ENCODE results near the gene ARMH3.

ARMH3 gene

GRCh38 chr10:102085336-102085735 is 29.4 kb upstream of the ARMH3 start:
- H3K4me3 ChIP-seq (ENCODE audit: control insufficient read depth, low read depth, low read length) = no peak overlapping the region
- no peak for DNase-seq (ENCODE audit: low read depth)
- TF ChIP-seq CTCF (conservative IDR thresholded peaks at IDR 0.05; ENCODE audit: control insufficient read depth, insufficient read depth, low read depth, low read length) = no peak

- no peak overlapping the region for H3K4me3 ChIP-seq (ENCODE audit: control insufficient read depth, low read depth, low read length)
- no peak for TF ChIP-seq CTCF (conservative IDR thresholded peaks at IDR 0.05; ENCODE audit: control insufficient read depth, insufficient read depth, low read depth, low read length)
- no peak for DNase-seq (ENCODE audit: low read depth)
These were observed 27.6 kb upstream of the ARMH3 start for GRCh38 chr10:102083541-102083940.

- peak; percentile 98 for TF ChIP-seq CTCF (conservative IDR thresholded peaks at IDR 0.05; ENCODE audit: control insufficient read depth, insufficient read depth, low read depth, low read length)
- peak; percentile 75 for DNase-seq (ENCODE audit: low read depth)
- H3K4me3 ChIP-seq (ENCODE audit: control insufficient read depth, low read depth, low read length) = no peak overlapping the region
These were observed 16.9 kb upstream of the ARMH3 start for GRCh38 chr10:102072673-102073527.

GRCh38 chr10:102069071-102069470 is 13.1 kb upstream of the ARMH3 start:
- no peak overlapping the region for H3K4me3 ChIP-seq (ENCODE audit: control insufficient read depth, low read depth, low read length)
- no peak for DNase-seq (ENCODE audit: low read depth)
- TF ChIP-seq CTCF (conservative IDR thresholded peaks at IDR 0.05; ENCODE audit: control insufficient read depth, insufficient read depth, low read depth, low read length) = no peak

GRCh38 chr10:102068216-102068615 is 12.2 kb upstream of the ARMH3 start:
- peak; percentile 32 for DNase-seq (ENCODE audit: low read depth)
- H3K4me3 ChIP-seq (ENCODE audit: control insufficient read depth, low read depth, low read length) = no peak overlapping the region
- no peak for TF ChIP-seq CTCF (conservative IDR thresholded peaks at IDR 0.05; ENCODE audit: control insufficient read depth, insufficient read depth, low read depth, low read length)

- H3K4me3 ChIP-seq (ENCODE audit: control insufficient read depth, low read depth, low read length) = no peak overlapping the region
- no peak for TF ChIP-seq CTCF (conservative IDR thresholded peaks at IDR 0.05; ENCODE audit: control insufficient read depth, insufficient read depth, low read depth, low read length)
- no peak for DNase-seq (ENCODE audit: low read depth)
These were observed 11.3 kb upstream of the ARMH3 start for GRCh38 chr10:102067091-102067916.

Data from fibroblast of mammary gland (primary cell).